Measurements from ENCODE around the gene RAPGEF1. TPM values are rescaled to one million over a fixed set of nuclear protein-coding genes. Genes with fewer than 3 reads are reported as not detected.

RAPGEF1 gene
- total RNA-seq, 2 donors from 2014 or later = 28.6 to 63.8 TPM

DNA sequence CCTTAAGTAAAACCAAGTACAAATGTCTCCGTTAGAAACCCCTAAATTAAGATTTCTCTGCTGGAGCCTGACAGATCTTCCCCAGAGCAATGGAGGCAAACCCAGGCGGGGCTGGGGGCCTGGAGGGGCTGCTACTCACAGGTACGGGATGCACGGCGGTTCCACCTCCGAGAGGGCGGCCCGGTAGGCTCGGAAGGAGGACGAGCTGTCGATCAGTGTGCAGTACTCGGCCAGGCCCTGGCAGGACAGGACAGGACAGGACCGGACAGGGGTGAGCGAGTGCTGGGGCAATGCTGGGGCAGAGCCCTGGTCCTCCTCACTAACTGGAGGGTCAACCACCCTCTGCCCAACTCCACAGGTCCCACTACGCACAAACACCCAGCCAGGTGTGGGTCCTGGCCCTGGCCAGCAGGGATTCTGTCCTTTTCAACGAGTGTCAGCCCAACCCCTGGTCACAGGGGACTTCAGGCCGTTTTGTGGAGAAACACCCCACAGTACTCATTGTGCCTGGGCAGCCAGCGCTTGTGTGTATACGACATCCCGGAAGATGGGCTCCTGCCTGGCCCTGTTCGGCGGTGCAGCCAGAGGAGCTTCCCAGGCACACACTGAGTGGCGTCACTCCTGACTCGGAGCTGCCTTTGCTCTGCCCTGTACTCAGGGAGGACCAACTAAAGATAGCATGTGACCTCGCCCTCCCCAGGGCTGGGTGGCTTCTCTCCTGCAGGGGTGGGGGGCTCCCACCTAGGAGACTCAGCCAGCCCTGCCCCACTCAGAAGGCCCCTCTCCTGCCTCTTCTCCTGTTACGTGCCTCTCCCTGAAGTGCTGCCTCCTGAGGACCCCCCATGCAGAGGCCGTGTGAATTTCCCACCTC, 157.2 kb downstream of the RAPGEF1 start:
- Histone ChIP-seq H3K27me3 (replicated peaks; ENCODE audit: insufficient read depth) (no peaks in the 10 kb centered on the region), H3K9me3 (no peaks in the 10 kb centered on the region), H3K4me1 (replicated peaks) (no peaks in the 10 kb centered on the region), H3K27ac (no peak overlapping the region), H3K4me3 (no peak overlapping the region), H3K36me3 (peaks cover 11 to 17% of the 10 kb centered on the region in 2 donors)
- 91% methylated on average over 27 of the region's 27 CpGs for WGBS
- TF ChIP-seq POLR2AphosphoS5 (IDR thresholded peaks at IDR 0.05) (no peak), CTCF (IDR thresholded peaks at IDR 0.05) (no peak)
- intact Hi-C loops (cut with DNase I) = no loop called here
- no peak for DNase-seq (ENCODE audit: low spot score)

GRCh38 chr9:131582056-131582455, 157.8 kb downstream of the RAPGEF1 start:
- Histone ChIP-seq H3K9me3 (no peaks in the 10 kb centered on the region), H3K36me3 (peaks cover 15 to 17% of the 10 kb centered on the region in 2 donors), H3K4me3 (no peak overlapping the region), H3K4me1 (replicated peaks) (no peaks in the 10 kb centered on the region), H3K27me3 (replicated peaks; ENCODE audit: insufficient read depth) (no peaks in the 10 kb centered on the region), H3K27ac (no peak overlapping the region)
- DNase-seq (ENCODE audit: low spot score) = no peak
- intact Hi-C loops (cut with DNase I) = no loop called here
- 91% methylated on average over 10 of the region's 10 CpGs for WGBS
- TF ChIP-seq POLR2A (IDR thresholded peaks at IDR 0.05) (no peak), POLR2AphosphoS5 (IDR thresholded peaks at IDR 0.05) (no peak), CTCF (IDR thresholded peaks at IDR 0.05) (no peak)

- Histone ChIP-seq H3K4me1 (replicated peaks) (no peaks in the 10 kb centered on the region), H3K9me3 (no peaks in the 10 kb centered on the region), H3K36me3 (peaks cover 16 to 17% of the 10 kb centered on the region in 2 donors), H3K4me3 (no peak overlapping the region), H3K27me3 (replicated peaks; ENCODE audit: insufficient read depth) (no peaks in the 10 kb centered on the region), H3K27ac (no peak overlapping the region)
- WGBS = 70% methylated on average over 9 of the region's 9 CpGs
- intact Hi-C loops (cut with DNase I) = no loop called here
- TF ChIP-seq POLR2A (IDR thresholded peaks at IDR 0.05) = no peak
- no peak for TF ChIP-seq CTCF (IDR thresholded peaks at IDR 0.05)
- TF ChIP-seq POLR2AphosphoS5 (IDR thresholded peaks at IDR 0.05) = no peak
- DNase-seq (ENCODE audit: low spot score) = no peak
These were observed 159.5 kb downstream of the RAPGEF1 start for GRCh38 chr9:131580358-131580757.

DNA sequence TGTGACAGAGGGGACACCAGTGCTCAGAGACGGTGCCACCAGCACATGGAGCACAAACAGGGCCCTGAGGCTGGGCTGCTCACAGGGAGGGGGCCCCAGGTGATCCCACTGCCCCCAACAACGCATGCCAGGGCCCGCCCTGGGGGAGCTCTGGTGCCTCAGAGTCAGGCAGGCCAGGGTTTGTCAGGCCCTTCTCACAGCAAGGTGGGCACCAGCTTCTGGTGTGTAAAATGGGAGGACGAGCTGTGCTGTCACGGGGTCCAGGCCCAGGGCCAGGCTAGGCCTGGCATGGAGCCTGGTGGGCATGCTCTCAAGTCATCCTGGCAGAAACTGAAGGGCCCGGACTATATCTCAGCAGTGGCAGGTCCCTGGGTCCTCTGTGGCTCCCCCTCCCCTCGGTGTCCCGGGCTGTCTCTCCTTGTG, 160.1 kb downstream of the RAPGEF1 start:
- intact Hi-C loops (cut with DNase I) = no loop called here
- DNase-seq (ENCODE audit: low spot score) = no peak
- Histone ChIP-seq H3K9me3 (no peaks in the 10 kb centered on the region), H3K27me3 (replicated peaks; ENCODE audit: insufficient read depth) (no peaks in the 10 kb centered on the region), H3K4me1 (replicated peaks) (no peaks in the 10 kb centered on the region), H3K4me3 (no peak overlapping the region), H3K36me3 (peaks cover 13 to 17% of the 10 kb centered on the region in 2 donors), H3K27ac (no peak overlapping the region)
- 43% methylated on average over 3 of the region's 8 CpGs for WGBS
- no peak for TF ChIP-seq POLR2A (IDR thresholded peaks at IDR 0.05)
- no peak for TF ChIP-seq POLR2AphosphoS5 (IDR thresholded peaks at IDR 0.05)
- no peak for TF ChIP-seq CTCF (IDR thresholded peaks at IDR 0.05)
